ENCODE data around the gene TMEM89.
A peak's percentile ranks its signal among the peaks of the same experiment; 100 is the strongest.

The TMEM89 gene

DNA sequence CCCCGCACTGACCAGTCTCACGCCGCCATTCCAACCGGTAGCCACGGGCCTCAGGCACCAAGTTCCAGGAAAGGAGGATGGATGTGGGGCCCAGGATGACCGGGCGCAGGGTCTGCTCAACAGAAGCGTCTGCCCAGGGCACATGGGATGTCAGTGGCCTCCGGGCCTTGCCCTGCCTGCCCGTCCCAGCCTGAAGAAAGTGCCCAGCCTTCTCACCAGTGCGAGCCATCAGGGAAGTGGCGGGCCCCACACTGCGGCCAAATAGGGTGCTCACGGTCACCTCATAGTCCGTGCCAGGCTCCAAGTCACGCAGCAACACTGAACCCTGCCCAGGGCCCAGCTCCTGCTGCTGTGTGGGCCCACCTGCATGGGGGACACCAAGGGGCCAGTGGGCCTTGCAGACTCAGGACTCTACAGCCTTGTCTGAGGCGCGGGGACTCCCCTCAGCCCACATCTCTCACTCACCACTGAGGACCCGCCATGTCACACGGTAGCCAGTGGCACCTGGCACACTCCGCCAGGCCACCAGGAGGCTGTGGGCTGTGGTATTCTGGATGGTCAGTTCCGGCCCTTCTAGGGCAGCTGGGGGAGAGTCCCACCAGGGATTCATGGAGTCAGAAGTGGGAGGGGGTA is 29.6 kb downstream of the TMEM89 start:
- no peak for DNase-seq (ENCODE audit: insufficient read length, low spot score)
- no peak for FAIRE-seq

DNA sequence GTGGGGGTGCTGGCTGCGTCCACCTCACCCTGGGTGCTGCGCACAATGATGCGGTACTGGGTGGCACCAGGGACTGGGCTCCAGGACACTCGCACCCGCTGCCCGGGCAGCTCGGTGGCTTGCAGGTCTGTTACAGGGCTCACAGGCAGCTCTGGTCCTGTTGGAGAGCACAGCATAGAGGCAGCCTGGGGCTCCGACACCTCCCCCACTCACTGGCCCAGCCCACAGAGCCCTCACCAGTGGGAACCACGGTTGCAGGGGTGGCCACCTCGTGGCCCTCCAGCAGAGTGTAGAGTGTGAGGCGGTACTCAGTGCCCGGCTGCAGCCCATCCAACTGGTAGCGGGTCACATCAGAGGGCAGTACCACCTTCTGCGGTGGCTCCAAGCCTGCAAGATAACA is 30.1 kb downstream of the TMEM89 start:
- no peak for DNase-seq (ENCODE audit: insufficient read length, low spot score)
- FAIRE-seq, result no peak

DNA sequence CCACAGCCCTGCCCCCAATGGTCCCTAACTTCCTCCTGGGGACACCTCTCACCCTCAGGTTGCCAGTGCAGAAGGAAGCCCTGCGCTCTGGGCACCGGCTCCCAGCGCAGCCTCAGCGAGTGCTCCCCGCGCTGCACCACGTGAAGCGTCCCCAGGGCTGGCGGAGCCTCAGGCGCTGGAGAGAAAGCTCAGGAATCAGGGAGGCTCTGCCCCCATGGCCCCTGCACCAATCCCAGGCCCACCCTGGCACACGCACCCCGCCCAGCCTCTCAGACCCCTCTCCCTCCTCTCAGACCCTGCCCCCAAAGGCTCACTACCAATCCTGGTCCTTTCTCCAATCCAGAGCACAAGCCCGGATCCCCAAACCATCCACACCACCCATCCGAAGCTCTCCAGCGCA is 33.3 kb downstream of the TMEM89 start:
- no peak for DNase-seq (ENCODE audit: insufficient read length, low spot score)
- FAIRE-seq, result no peak

DNA sequence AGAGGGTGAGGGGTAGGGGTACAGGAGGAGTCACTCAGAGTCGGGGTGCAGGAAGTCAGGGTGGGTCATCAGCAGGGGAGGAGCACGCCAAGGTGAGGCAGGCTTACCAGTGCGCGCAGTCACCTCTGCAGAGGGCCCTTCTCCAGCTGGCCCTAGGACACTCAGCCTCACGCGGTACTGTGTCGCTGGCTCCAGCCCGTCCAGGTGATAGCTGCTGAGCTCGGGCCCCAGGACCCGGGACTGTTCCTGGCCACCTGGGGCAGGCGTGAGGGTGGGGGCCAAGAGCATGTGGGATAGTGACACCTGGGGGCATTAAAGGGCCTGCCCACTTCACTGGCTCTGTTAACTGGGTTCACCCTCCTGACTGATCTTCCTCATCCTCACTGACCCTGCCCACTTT is 33.9 kb downstream of the TMEM89 start:
- no peak for FAIRE-seq
- DNase-seq (ENCODE audit: insufficient read length, low spot score), result no peak

DNA sequence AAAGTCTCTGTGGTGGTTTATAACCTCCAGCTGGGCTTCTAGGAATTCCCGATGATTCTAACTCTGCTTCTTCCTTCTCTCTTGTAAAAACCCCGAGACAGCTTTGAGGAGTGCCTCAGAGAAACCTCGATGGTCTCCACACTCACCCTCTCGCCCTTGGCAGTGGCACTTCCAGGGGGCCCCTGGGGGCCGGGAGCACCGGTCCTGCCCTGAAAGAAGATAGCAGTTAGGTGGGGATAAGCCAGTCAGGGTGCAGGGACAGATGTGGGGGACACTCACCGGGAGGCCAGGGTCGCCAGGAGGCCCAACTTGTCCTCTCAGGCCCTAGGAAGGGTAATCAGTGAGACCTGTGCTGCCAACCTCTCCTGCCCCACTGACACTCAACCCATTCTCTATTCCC is 36.2 kb downstream of the TMEM89 start:
- no peak for DNase-seq (ENCODE audit: insufficient read length, low spot score)
- FAIRE-seq, result no peak

DNA sequence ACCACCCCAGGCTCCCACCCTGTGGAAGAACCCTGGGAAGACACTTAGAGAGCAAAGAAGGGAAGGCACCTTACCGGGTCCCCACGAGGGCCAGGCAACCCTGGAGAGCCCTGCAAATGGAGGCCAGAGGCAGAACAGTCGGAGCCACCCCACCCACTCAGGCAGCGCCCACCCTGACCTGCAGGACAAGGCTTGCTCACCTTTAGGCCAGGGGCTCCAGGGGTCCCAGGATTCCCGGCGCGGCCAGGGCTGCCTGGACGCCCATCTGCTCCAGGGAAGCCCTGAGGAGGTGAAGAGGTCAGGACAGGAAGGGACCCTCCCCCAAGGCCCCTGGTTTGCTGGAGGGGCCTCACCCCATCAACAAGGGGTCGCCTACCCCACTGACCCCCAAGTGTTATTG is 36.7 kb downstream of the TMEM89 start:
- FAIRE-seq (no peak), DNase-seq (ENCODE audit: insufficient read length, low spot score) (no peak)

DNA sequence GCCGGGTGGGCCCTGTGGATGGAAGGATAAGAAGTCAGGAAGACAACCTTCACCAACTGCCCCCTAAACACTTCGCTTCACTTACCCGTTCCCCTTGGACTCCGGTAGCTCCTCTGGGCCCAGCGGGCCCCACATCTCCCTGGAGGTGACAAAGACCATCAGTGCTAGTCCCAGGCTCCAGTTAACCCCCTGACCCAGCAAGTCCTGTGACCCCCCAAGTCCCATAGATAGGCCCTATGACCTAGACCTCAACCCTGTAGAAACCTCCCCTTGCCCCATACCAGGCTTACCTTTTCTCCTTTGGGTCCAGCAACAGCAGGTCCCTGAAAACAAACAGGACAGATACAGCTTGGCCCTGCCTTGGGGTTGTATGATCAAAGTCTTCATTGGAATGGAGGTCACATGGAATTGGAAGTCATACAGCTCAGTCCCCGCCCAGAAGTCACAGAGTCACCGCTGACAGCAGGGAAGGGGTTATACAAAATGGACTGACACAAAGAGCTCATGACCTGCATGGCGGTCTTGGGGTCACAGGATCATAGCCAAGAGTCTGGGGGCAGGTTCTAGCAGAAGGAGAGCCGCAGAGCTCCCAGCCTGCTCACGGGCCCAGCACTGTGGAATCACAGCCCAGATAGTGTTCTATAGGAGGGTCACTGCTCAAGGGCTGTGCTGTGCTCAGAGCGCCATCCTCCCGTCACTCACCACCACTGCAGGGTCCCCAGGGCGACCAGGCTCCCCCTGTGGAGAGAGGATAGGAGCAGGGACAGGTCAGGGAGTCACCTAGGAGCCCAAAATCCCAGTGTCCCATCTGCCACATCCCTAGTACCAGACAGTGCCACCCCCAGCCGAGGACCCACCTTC is 39.7 kb downstream of the TMEM89 start:
- DNase-seq (ENCODE audit: insufficient read length, low spot score) (no peak), FAIRE-seq (no peak)

DNA sequence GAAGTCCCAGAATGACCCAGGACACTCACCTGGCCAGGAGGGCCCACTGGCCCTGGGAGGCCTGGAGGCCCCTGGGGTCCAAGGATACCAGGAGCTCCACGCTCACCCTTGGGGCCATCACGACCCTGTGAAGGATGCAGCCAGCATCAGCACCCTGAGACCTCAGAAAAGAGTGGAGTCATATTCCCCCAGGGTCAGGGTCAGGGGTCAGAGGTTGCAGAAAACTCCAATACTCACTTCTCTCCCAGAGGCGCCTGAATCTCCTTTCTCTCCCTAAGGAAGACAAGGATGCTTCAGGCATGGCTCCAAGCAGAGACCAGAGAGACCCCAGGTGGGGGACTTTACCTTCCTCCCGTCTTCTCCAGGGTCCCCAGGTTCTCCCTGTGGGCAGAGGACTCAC is 44.9 kb downstream of the TMEM89 start:
- no peak for DNase-seq (ENCODE audit: insufficient read length, low spot score)
- no peak for FAIRE-seq

DNA sequence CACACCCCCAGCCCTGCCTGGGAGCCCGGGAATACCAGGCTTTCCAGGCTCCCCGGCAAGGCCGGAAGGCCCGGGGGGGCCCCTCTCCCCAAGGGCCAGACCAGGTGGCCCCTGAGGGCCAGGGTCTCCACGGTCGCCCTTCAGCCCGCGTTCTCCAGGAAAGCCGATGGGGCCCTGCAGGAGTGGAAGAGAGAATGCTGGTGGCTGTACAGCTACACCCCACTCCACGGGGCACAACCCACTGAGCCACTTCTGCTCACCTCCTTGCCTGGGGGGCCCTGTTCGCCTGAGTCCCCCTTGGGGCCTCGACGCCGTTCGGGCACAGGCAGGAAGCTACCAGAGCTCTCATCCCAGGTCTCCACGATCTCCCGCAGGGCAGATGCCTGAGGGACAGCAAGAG is 46.2 kb downstream of the TMEM89 start:
- FAIRE-seq, result no peak
- DNase-seq (ENCODE audit: insufficient read length, low spot score), result no peak

DNA sequence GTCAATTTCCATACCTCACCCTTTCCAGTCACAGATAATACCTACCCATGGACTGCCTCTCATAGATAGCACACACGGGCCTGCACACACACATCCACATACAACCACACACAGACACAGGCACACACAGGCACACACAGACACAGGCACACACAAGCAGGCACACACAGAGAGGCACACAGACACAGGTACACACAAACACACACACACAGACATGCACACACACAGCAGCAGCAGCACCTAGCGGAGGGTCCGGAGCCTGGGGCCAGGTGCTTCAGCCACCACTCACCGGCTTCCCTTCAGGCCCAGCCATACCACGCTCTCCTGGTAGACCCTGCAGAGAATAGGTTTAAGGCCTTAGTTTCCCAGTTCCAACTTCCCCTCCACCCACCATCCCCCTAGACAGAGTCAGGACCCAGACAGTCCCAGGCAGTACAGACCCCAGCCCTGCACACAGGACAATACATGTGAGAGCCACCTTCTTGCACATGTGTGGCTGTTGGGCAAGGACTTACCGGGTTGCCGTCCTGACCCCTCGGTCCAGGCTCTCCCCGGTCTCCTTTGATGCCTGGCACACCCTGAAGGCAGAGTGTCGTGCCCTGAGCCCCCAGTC is 47.5 kb downstream of the TMEM89 start:
- peak; percentile 63 for FAIRE-seq
- DNase-seq (ENCODE audit: insufficient read length, low spot score), result no peak

DNA sequence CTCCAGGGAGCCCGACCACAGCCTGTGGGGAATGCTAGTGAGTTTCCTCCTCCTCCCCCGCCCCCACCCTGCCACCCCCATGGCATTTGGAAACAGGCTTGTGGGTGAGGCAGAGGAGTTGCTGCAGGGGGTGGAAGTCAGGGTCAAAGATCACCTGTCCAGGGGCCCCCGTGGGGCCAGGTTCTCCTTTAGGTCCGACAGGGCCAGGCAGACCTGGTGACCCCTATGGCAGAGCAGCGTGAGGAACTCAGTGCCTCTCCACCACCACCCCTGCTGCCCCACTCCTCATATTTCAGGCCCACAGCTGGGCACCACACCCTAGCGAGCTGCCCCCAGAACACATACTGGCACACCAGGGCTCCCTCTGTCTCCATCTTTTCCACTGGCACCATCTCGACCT is 49.1 kb downstream of the TMEM89 start:
- no peak for FAIRE-seq
- no peak for DNase-seq (ENCODE audit: insufficient read length, low spot score)

DNA sequence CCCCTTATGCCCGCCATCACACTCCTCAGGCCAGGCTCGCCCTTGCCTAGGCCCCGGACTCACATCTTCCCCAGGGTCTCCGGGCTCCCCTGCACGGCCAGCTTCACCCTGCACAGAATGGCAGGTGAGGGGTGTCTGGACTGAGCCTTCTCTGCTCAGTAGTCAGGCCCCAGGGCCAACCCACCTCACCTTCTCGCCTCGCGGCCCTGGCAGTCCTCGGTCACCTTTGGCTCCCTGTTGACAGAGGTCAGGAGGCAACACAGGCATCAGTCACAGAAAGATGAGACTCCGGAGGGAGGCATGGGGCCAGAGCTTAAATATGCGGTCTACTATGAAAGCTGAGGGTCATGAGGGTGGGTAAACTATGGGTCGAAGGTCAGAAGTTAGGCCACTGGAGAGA is 49.6 kb downstream of the TMEM89 start:
- DNase-seq (ENCODE audit: insufficient read length, low spot score), result no peak
- FAIRE-seq, result no peak

Data from HTR-8/SVneo (cell line).